Activated CD8-positive, alpha-beta memory T cell treated with anti-CD3 and anti-CD28 coated beads for 1 hour (primary cell): ENCODE measurements around the gene NR3C1.
"Not testable (repeated sequence)": the region's sequence is repeated elsewhere in the genome, so short reads cannot be mapped to it uniquely, and the experiment has no call there.

Experiments used
- DNase-seq, 2 donors: peaks; one replicate each; pipeline ENCODE4 v3.0.0-alpha.2; 2020; ENCODE audit warnings: low read depth in 1 of 2; ENCODE audit errors: extremely low read depth in 1 of 2

Gene NR3C1

GRCh38 chr5:143341807-143342570, 61.5 kb downstream of the NR3C1 start:
- no peak for DNase-seq

- DNase-seq, result no peak
These were observed 62.4 kb downstream of the NR3C1 start for GRCh38 chr5:143340891-143341685.

GRCh38 chr5:143338658-143339366, 64.7 kb downstream of the NR3C1 start:
- no peak for DNase-seq

GRCh38 chr5:143337946-143338345, 65.5 kb downstream of the NR3C1 start:
- no peak for DNase-seq

- DNase-seq, result no peak
These were observed 67.0 kb downstream of the NR3C1 start for GRCh38 chr5:143336485-143336884.

- DNase-seq, result no peak
These were observed 68.6 kb downstream of the NR3C1 start for GRCh38 chr5:143334903-143335302.

- not testable (repeated sequence) for DNase-seq
These were observed 69.1 kb downstream of the NR3C1 start for GRCh38 chr5:143334380-143334779.

- no peak for DNase-seq
These were observed 71.5 kb downstream of the NR3C1 start for GRCh38 chr5:143331956-143332355.

- DNase-seq, result no peak
These were observed 73.6 kb downstream of the NR3C1 start for GRCh38 chr5:143329843-143330242.

- DNase-seq, result no peak
These were observed 74.8 kb downstream of the NR3C1 start for GRCh38 chr5:143328589-143329220.

GRCh38 chr5:143325086-143325485, 78.4 kb downstream of the NR3C1 start:
- DNase-seq, result not testable (repeated sequence)

- DNase-seq, result not testable (repeated sequence)
These were observed 80.4 kb downstream of the NR3C1 start for GRCh38 chr5:143322931-143323630.

GRCh38 chr5:143322176-143322575, 81.3 kb downstream of the NR3C1 start:
- no peak for DNase-seq

- DNase-seq, result no peak
These were observed 83.9 kb downstream of the NR3C1 start for GRCh38 chr5:143319437-143320227.

GRCh38 chr5:143318833-143319232, 84.7 kb downstream of the NR3C1 start:
- no peak for DNase-seq

- DNase-seq, result no peak
These were observed 85.2 kb downstream of the NR3C1 start for GRCh38 chr5:143318270-143318669.

- no peak for DNase-seq
These were observed 86.4 kb downstream of the NR3C1 start for GRCh38 chr5:143316844-143317631.

- DNase-seq, result no peak
These were observed 87.1 kb downstream of the NR3C1 start for GRCh38 chr5:143316337-143316736.

- no peak for DNase-seq
These were observed 87.6 kb downstream of the NR3C1 start for GRCh38 chr5:143315929-143316328.
